ENCODE data around the gene PTPN2. TPM values are rescaled to one million over a fixed set of nuclear protein-coding genes. Genes with fewer than 3 reads are reported as not detected.
"Not testable (repeated sequence)": the region's sequence is repeated elsewhere in the genome, so short reads cannot be mapped to it uniquely, and the experiment has no call there.

PTPN2 gene
- total RNA-seq, 1 donor from 2014 or later = 76.7 TPM

- DNase-seq (ENCODE audit: low spot score) = no peak
- H3K36me3 Mint-ChIP-seq (ENCODE audit: low read depth) = peaks cover 2% of the 10 kb centered on the region
- no peaks in the 10 kb centered on the region for H3K9me3 Mint-ChIP-seq
- no peak overlapping the region for H3K4me3 Mint-ChIP-seq
- intact Hi-C loops (cut with micrococcal nuclease) = no loop called here
- peaks cover 12% of the 10 kb centered on the region for H3K4me1 Mint-ChIP-seq (ENCODE audit: low read depth)
- H3K27me3 Mint-ChIP-seq (ENCODE audit: insufficient read depth) = no peaks in the 10 kb centered on the region
- H3K27ac Mint-ChIP-seq = no peak overlapping the region
Measured at GRCh38 chr18:12769644-12770440, 114.2 kb downstream of the PTPN2 start.

GRCh38 chr18:12769136-12769535, 114.9 kb downstream of the PTPN2 start:
- Mint-ChIP-seq H3K4me3 (no peak overlapping the region), H3K9me3 (no peaks in the 10 kb centered on the region), H3K27ac (no peak overlapping the region), H3K27me3 (ENCODE audit: insufficient read depth) (no peaks in the 10 kb centered on the region), H3K36me3 (ENCODE audit: low read depth) (peaks cover under 1% of the 10 kb centered on the region), H3K4me1 (ENCODE audit: low read depth) (peaks cover 12% of the 10 kb centered on the region)
- DNase-seq (ENCODE audit: low spot score) = no peak
- intact Hi-C loops (cut with micrococcal nuclease) = no loop called here

GRCh38 chr18:12768625-12769024, 115.4 kb downstream of the PTPN2 start:
- no peak for DNase-seq (ENCODE audit: low spot score)
- intact Hi-C loops (cut with micrococcal nuclease) = no loop called here
- Mint-ChIP-seq H3K4me1 (ENCODE audit: low read depth) (peaks cover 7% of the 10 kb centered on the region), H3K27me3 (ENCODE audit: insufficient read depth) (no peaks in the 10 kb centered on the region), H3K36me3 (ENCODE audit: low read depth) (peaks cover 2% of the 10 kb centered on the region), H3K4me3 (no peak overlapping the region), H3K27ac (no peak overlapping the region), H3K9me3 (no peaks in the 10 kb centered on the region)

- H3K27me3 Mint-ChIP-seq (ENCODE audit: insufficient read depth) = peaks cover 1% of the 10 kb centered on the region
- H3K9me3 Mint-ChIP-seq = no peaks in the 10 kb centered on the region
- intact Hi-C loops (cut with micrococcal nuclease) = no loop called here
- peaks cover 2% of the 10 kb centered on the region for H3K36me3 Mint-ChIP-seq (ENCODE audit: low read depth)
- no peaks in the 10 kb centered on the region for H3K4me1 Mint-ChIP-seq (ENCODE audit: low read depth)
- no peak for DNase-seq (ENCODE audit: low spot score)
- H3K27ac Mint-ChIP-seq = no peak overlapping the region
- no peak overlapping the region for H3K4me3 Mint-ChIP-seq
Measured at GRCh38 chr18:12767580-12768155, 116.4 kb downstream of the PTPN2 start.

GRCh38 chr18:12766986-12767433, 117.0 kb downstream of the PTPN2 start:
- DNase-seq (ENCODE audit: low spot score) = no peak
- Mint-ChIP-seq H3K27ac (no peak overlapping the region), H3K9me3 (no peaks in the 10 kb centered on the region), H3K27me3 (ENCODE audit: insufficient read depth) (peaks cover 1% of the 10 kb centered on the region), H3K36me3 (ENCODE audit: low read depth) (peaks cover 2% of the 10 kb centered on the region), H3K4me3 (no peak overlapping the region), H3K4me1 (ENCODE audit: low read depth) (no peaks in the 10 kb centered on the region)
- intact Hi-C loops (cut with micrococcal nuclease) = no loop called here

- intact Hi-C loops (cut with micrococcal nuclease) = no loop called here
- peaks cover 1% of the 10 kb centered on the region for H3K27me3 Mint-ChIP-seq (ENCODE audit: insufficient read depth)
- no peaks in the 10 kb centered on the region for H3K9me3 Mint-ChIP-seq
- H3K4me1 Mint-ChIP-seq (ENCODE audit: low read depth) = no peaks in the 10 kb centered on the region
- DNase-seq (ENCODE audit: low spot score) = no peak
- H3K36me3 Mint-ChIP-seq (ENCODE audit: low read depth) = peaks cover 2% of the 10 kb centered on the region
- no peak overlapping the region for H3K4me3 Mint-ChIP-seq
- no peak overlapping the region for H3K27ac Mint-ChIP-seq
Measured at GRCh38 chr18:12765586-12765985, 118.5 kb downstream of the PTPN2 start.

GRCh38 chr18:12765126-12765525, 118.9 kb downstream of the PTPN2 start:
- no peak for DNase-seq (ENCODE audit: low spot score)
- Mint-ChIP-seq H3K9me3 (no peaks in the 10 kb centered on the region), H3K27me3 (ENCODE audit: insufficient read depth) (peaks cover 1% of the 10 kb centered on the region), H3K4me1 (ENCODE audit: low read depth) (no peaks in the 10 kb centered on the region), H3K36me3 (ENCODE audit: low read depth) (peaks cover 4% of the 10 kb centered on the region), H3K27ac (no peak overlapping the region), H3K4me3 (no peak overlapping the region)
- intact Hi-C loops (cut with micrococcal nuclease) = no loop called here

- H3K9me3 Mint-ChIP-seq; H3K4me1 Mint-ChIP-seq (ENCODE audit: low read depth); H3K4me3 Mint-ChIP-seq; H3K27ac Mint-ChIP-seq; DNase-seq (ENCODE audit: low spot score); H3K27me3 Mint-ChIP-seq (ENCODE audit: insufficient read depth); intact Hi-C loops (cut with micrococcal nuclease); H3K36me3 Mint-ChIP-seq (ENCODE audit: low read depth): not testable (repeated sequence)
Measured at GRCh38 chr18:12758566-12758965, 125.5 kb downstream of the PTPN2 start.

- H3K4me1 Mint-ChIP-seq (ENCODE audit: low read depth); DNase-seq (ENCODE audit: low spot score); intact Hi-C loops (cut with micrococcal nuclease); H3K36me3 Mint-ChIP-seq (ENCODE audit: low read depth); H3K27me3 Mint-ChIP-seq (ENCODE audit: insufficient read depth); H3K9me3 Mint-ChIP-seq; H3K27ac Mint-ChIP-seq; H3K4me3 Mint-ChIP-seq: not testable (repeated sequence)
Measured at GRCh38 chr18:12756619-12757239, 127.3 kb downstream of the PTPN2 start.

- H3K27ac Mint-ChIP-seq; H3K4me1 Mint-ChIP-seq (ENCODE audit: low read depth); H3K36me3 Mint-ChIP-seq (ENCODE audit: low read depth); H3K27me3 Mint-ChIP-seq (ENCODE audit: insufficient read depth); H3K9me3 Mint-ChIP-seq; DNase-seq (ENCODE audit: low spot score); H3K4me3 Mint-ChIP-seq; intact Hi-C loops (cut with micrococcal nuclease): not testable (repeated sequence)
Measured at GRCh38 chr18:12755606-12756005, 128.4 kb downstream of the PTPN2 start.

- peaks cover 9% of the 10 kb centered on the region for H3K36me3 Mint-ChIP-seq (ENCODE audit: low read depth)
- DNase-seq (ENCODE audit: low spot score) = no peak
- H3K9me3 Mint-ChIP-seq = no peaks in the 10 kb centered on the region
- no peak overlapping the region for H3K4me3 Mint-ChIP-seq
- intact Hi-C loops (cut with micrococcal nuclease) = no loop called here
- no peaks in the 10 kb centered on the region for H3K27me3 Mint-ChIP-seq (ENCODE audit: insufficient read depth)
- no peak overlapping the region for H3K27ac Mint-ChIP-seq
- peaks cover 13% of the 10 kb centered on the region for H3K4me1 Mint-ChIP-seq (ENCODE audit: low read depth)
Measured at GRCh38 chr18:12754511-12754910, 129.5 kb downstream of the PTPN2 start.

GRCh38 chr18:12751891-12752290, 132.1 kb downstream of the PTPN2 start:
- H3K4me1 Mint-ChIP-seq (ENCODE audit: low read depth) = peaks cover 19% of the 10 kb centered on the region
- no peaks in the 10 kb centered on the region for H3K27me3 Mint-ChIP-seq (ENCODE audit: insufficient read depth)
- no peaks in the 10 kb centered on the region for H3K9me3 Mint-ChIP-seq

GRCh38 chr18:12751503-12751884, 132.5 kb downstream of the PTPN2 start:
- H3K4me1 Mint-ChIP-seq (ENCODE audit: low read depth) = peaks cover 19% of the 10 kb centered on the region
- intact Hi-C loops (cut with micrococcal nuclease) = no loop called here
- no peaks in the 10 kb centered on the region for H3K9me3 Mint-ChIP-seq
- no peak overlapping the region for H3K27ac Mint-ChIP-seq
- H3K27me3 Mint-ChIP-seq (ENCODE audit: insufficient read depth) = no peaks in the 10 kb centered on the region
- DNase-seq (ENCODE audit: low spot score) = no peak
- H3K4me3 Mint-ChIP-seq = no peak overlapping the region
- H3K36me3 Mint-ChIP-seq (ENCODE audit: low read depth) = peaks cover 4% of the 10 kb centered on the region

More at GRCh38 chr18:12751891-12752290, 132.1 kb downstream of the PTPN2 start:
- DNase-seq (ENCODE audit: low spot score) = no peak
- H3K36me3 Mint-ChIP-seq (ENCODE audit: low read depth) = peaks cover 8% of the 10 kb centered on the region
- intact Hi-C loops (cut with micrococcal nuclease) = no loop called here
- H3K27ac Mint-ChIP-seq = no peak overlapping the region
- no peak overlapping the region for H3K4me3 Mint-ChIP-seq
